GM18508 (cell line): Measurements from ENCODE around the gene RNF114.
"Not testable (repeated sequence)": the region's sequence is repeated elsewhere in the genome, so short reads cannot be mapped to it uniquely, and the experiment has no call there.

Source experiments
- ATAC-seq: cut with Tn5 transposase; IDR thresholded peaks from one replicate; pipeline ENCODE4 v1.9.1; 2021; ENCODE audit warnings: moderate number of reproducible peaks; ENCODE audit not compliant: insufficient read depth, unreplicated experiment

Gene RNF114

GRCh38 chr20:49936153-49937026, at the start of gene RNF114:
Gene RNF114, plus strand, starts transcription at chr20:49936397. Its CDS starts 16 bp downstream, at chr20:49936413.
- ATAC-seq = no peak

GRCh38 chr20:49886571-49887213, 49.5 kb upstream of the RNF114 start:
- no peak for ATAC-seq

- ATAC-seq = no peak
Measured at GRCh38 chr20:49887251-49888211, 48.7 kb upstream of the RNF114 start.

GRCh38 chr20:49888212-49889000, 47.8 kb upstream of the RNF114 start:
- no peak for ATAC-seq

- ATAC-seq = no peak
Measured at GRCh38 chr20:49889001-49889934, 46.9 kb upstream of the RNF114 start.

- ATAC-seq = no peak
Measured at GRCh38 chr20:49889935-49890333, 46.3 kb upstream of the RNF114 start.

- no peak for ATAC-seq
Measured at GRCh38 chr20:49890471-49891361, 45.5 kb upstream of the RNF114 start.

- no peak for ATAC-seq
Measured at GRCh38 chr20:49891476-49892110, 44.6 kb upstream of the RNF114 start.

GRCh38 chr20:49892260-49892659, 43.9 kb upstream of the RNF114 start:
- no peak for ATAC-seq

GRCh38 chr20:49892817-49893216, 43.4 kb upstream of the RNF114 start:
- ATAC-seq = no peak

GRCh38 chr20:49893242-49894072, 42.7 kb upstream of the RNF114 start:
- ATAC-seq = no peak

GRCh38 chr20:49894073-49894470, 42.1 kb upstream of the RNF114 start:
- ATAC-seq = no peak

GRCh38 chr20:49895474-49896093, 40.6 kb upstream of the RNF114 start:
- ATAC-seq = not testable (repeated sequence)

- no peak for ATAC-seq
Measured at GRCh38 chr20:49896204-49896603, 40.0 kb upstream of the RNF114 start.

- no peak for ATAC-seq
Measured at GRCh38 chr20:49899541-49900383, 36.4 kb upstream of the RNF114 start.
